ENCODE measurements around the gene WASHC3.

WASHC3 gene

DNA sequence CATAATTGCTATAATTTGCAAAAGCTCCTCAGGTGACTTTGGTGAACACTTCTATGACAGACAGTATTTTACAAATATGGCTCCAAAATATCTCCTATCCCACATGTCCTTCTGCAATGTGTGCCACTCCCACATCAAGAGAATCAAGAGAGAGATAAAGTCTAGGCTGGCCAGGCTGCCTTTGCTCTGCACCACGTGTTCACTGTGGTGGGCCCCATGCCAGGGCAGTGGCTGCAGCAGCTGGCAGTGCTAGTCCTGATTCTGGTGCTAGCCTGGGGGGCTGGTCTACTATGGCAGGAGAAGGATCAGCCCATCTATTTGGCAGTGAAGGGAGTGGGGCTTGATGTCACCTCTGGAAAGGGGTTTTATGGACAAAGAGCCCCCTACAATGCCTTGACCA, 98.1 kb downstream of the WASHC3 start:
- peaks cover 7% of the 10 kb centered on the region; the same call in 1 of the 2 replicates for H3K9me3 ChIP-seq (ENCODE audit: insufficient read depth, low read depth, low read length)
- H3K36me3 ChIP-seq (ENCODE audit: insufficient read depth, low read depth, low read length), result no peaks in the 10 kb centered on the region
- H3K4me3 ChIP-seq (ENCODE audit: low read length), result no peak overlapping the region

More for the DNA sequence above, 98.1 kb downstream of the WASHC3 start:
- Histone ChIP-seq H3K27me3 (ENCODE audit: insufficient read depth, low read length) (no peaks in the 10 kb centered on the region), H3K27ac (ENCODE audit: low read length) (no peak overlapping the region), H3K4me1 (ENCODE audit: insufficient read depth, low read length) (no peaks in the 10 kb centered on the region), H3K9ac (ENCODE audit: low read depth, low read length) (no peak overlapping the region)
